ENCODE results near the gene ARHGEF19.
A peak's percentile ranks its signal among the peaks of the same experiment; 100 is the strongest.
"Not testable (repeated sequence)": the region's sequence is repeated elsewhere in the genome, so short reads cannot be mapped to it uniquely, and the experiment has no call there.

ARHGEF19 gene

GRCh38 chr1:16212251-16212961 is at the start of gene ARHGEF19:
Gene ARHGEF19 (minus strand): TSS chr1:16212652. CDS start chr1:16209054, 3,598 bp downstream.
- H3K4me1 ChIP-seq (ENCODE audit: control insufficient read depth, low read depth, low read length), result peaks cover 27% of the 10 kb centered on the region
- peak within 1 kb of the TSS; percentile 80 for H3K27ac ChIP-seq (ENCODE audit: low read length)
- H3K27me3 ChIP-seq (ENCODE audit: control insufficient read depth, insufficient read depth, low read length), result peaks cover 10% of the 10 kb centered on the region
- H3K9me3 ChIP-seq (ENCODE audit: control insufficient read depth, low read depth, low read length), result no peaks in the 10 kb centered on the region
- peak within 1 kb of the TSS; percentile 80 for H3K9ac ChIP-seq (ENCODE audit: low read length)
- H3K4me3 ChIP-seq (ENCODE audit: low read length), result peak within 1 kb of the TSS; percentile 62
- no peaks in the 10 kb centered on the region for H3K36me3 ChIP-seq (ENCODE audit: control insufficient read depth, low read depth, low read length)

GRCh38 chr1:16262067-16262466 is 49.6 kb upstream of the ARHGEF19 start:
- no peak overlapping the region for H3K9ac ChIP-seq (ENCODE audit: low read length)
- H3K27me3 ChIP-seq (ENCODE audit: control insufficient read depth, insufficient read depth, low read length), result no peaks in the 10 kb centered on the region
- no peak overlapping the region for H3K4me3 ChIP-seq (ENCODE audit: low read length)
- H3K4me1 ChIP-seq (ENCODE audit: control insufficient read depth, low read depth, low read length), result no peaks in the 10 kb centered on the region
- no peaks in the 10 kb centered on the region for H3K36me3 ChIP-seq (ENCODE audit: control insufficient read depth, low read depth, low read length)
- H3K27ac ChIP-seq (ENCODE audit: low read length), result no peak overlapping the region
- H3K9me3 ChIP-seq (ENCODE audit: control insufficient read depth, low read depth, low read length), result no peaks in the 10 kb centered on the region

- Histone ChIP-seq H3K27ac (ENCODE audit: low read length) (no peak overlapping the region), H3K4me1 (ENCODE audit: control insufficient read depth, low read depth, low read length) (no peaks in the 10 kb centered on the region), H3K9me3 (ENCODE audit: control insufficient read depth, low read depth, low read length) (no peaks in the 10 kb centered on the region), H3K27me3 (ENCODE audit: control insufficient read depth, insufficient read depth, low read length) (no peaks in the 10 kb centered on the region), H3K4me3 (ENCODE audit: low read length) (no peak overlapping the region), H3K9ac (ENCODE audit: low read length) (no peak overlapping the region), H3K36me3 (ENCODE audit: control insufficient read depth, low read depth, low read length) (no peaks in the 10 kb centered on the region)
These were observed 48.4 kb upstream of the ARHGEF19 start for GRCh38 chr1:16260814-16261213.

- H3K27ac ChIP-seq (ENCODE audit: low read length), result no peak overlapping the region
- H3K4me3 ChIP-seq (ENCODE audit: low read length), result no peak overlapping the region
- peaks cover 3% of the 10 kb centered on the region for H3K36me3 ChIP-seq (ENCODE audit: control insufficient read depth, low read depth, low read length)
- H3K9me3 ChIP-seq (ENCODE audit: control insufficient read depth, low read depth, low read length), result no peaks in the 10 kb centered on the region
- H3K4me1 ChIP-seq (ENCODE audit: control insufficient read depth, low read depth, low read length), result no peaks in the 10 kb centered on the region
- no peak overlapping the region for H3K9ac ChIP-seq (ENCODE audit: low read length)
- H3K27me3 ChIP-seq (ENCODE audit: control insufficient read depth, insufficient read depth, low read length), result no peaks in the 10 kb centered on the region
These were observed 46.2 kb upstream of the ARHGEF19 start for GRCh38 chr1:16258591-16259135.

GRCh38 chr1:16257968-16258367 is 45.5 kb upstream of the ARHGEF19 start:
- Histone ChIP-seq H3K4me1 (ENCODE audit: control insufficient read depth, low read depth, low read length) (no peaks in the 10 kb centered on the region), H3K9me3 (ENCODE audit: control insufficient read depth, low read depth, low read length) (no peaks in the 10 kb centered on the region), H3K9ac (ENCODE audit: low read length) (no peak overlapping the region), H3K27me3 (ENCODE audit: control insufficient read depth, insufficient read depth, low read length) (no peaks in the 10 kb centered on the region), H3K4me3 (ENCODE audit: low read length) (no peak overlapping the region), H3K27ac (ENCODE audit: low read length) (no peak overlapping the region), H3K36me3 (ENCODE audit: control insufficient read depth, low read depth, low read length) (peaks cover 3% of the 10 kb centered on the region)

GRCh38 chr1:16257556-16257955 is 45.1 kb upstream of the ARHGEF19 start:
- H3K4me1 ChIP-seq (ENCODE audit: control insufficient read depth, low read depth, low read length); H3K36me3 ChIP-seq (ENCODE audit: control insufficient read depth, low read depth, low read length); H3K9me3 ChIP-seq (ENCODE audit: control insufficient read depth, low read depth, low read length); H3K4me3 ChIP-seq (ENCODE audit: low read length); H3K27me3 ChIP-seq (ENCODE audit: control insufficient read depth, insufficient read depth, low read length); H3K9ac ChIP-seq (ENCODE audit: low read length); H3K27ac ChIP-seq (ENCODE audit: low read length): not testable (repeated sequence)

- H3K27me3 ChIP-seq (ENCODE audit: control insufficient read depth, insufficient read depth, low read length), result no peaks in the 10 kb centered on the region
- H3K36me3 ChIP-seq (ENCODE audit: control insufficient read depth, low read depth, low read length), result peaks cover 15% of the 10 kb centered on the region
- no peak overlapping the region for H3K4me3 ChIP-seq (ENCODE audit: low read length)
- H3K27ac ChIP-seq (ENCODE audit: low read length), result no peak overlapping the region
- H3K9ac ChIP-seq (ENCODE audit: low read length), result no peak overlapping the region
- H3K9me3 ChIP-seq (ENCODE audit: control insufficient read depth, low read depth, low read length), result no peaks in the 10 kb centered on the region
- no peaks in the 10 kb centered on the region for H3K4me1 ChIP-seq (ENCODE audit: control insufficient read depth, low read depth, low read length)
These were observed 44.0 kb upstream of the ARHGEF19 start for GRCh38 chr1:16256478-16256877.

- Histone ChIP-seq H3K27ac (ENCODE audit: low read length) (no peak overlapping the region), H3K9ac (ENCODE audit: low read length) (no peak overlapping the region), H3K36me3 (ENCODE audit: control insufficient read depth, low read depth, low read length) (peaks cover 26% of the 10 kb centered on the region), H3K27me3 (ENCODE audit: control insufficient read depth, insufficient read depth, low read length) (no peaks in the 10 kb centered on the region), H3K4me1 (ENCODE audit: control insufficient read depth, low read depth, low read length) (no peaks in the 10 kb centered on the region), H3K4me3 (ENCODE audit: low read length) (no peak overlapping the region), H3K9me3 (ENCODE audit: control insufficient read depth, low read depth, low read length) (no peaks in the 10 kb centered on the region)
These were observed 41.9 kb upstream of the ARHGEF19 start for GRCh38 chr1:16254263-16254928.

GRCh38 chr1:16253332-16253922 is 41.0 kb upstream of the ARHGEF19 start:
- no peak overlapping the region for H3K4me3 ChIP-seq (ENCODE audit: low read length)
- no peak overlapping the region for H3K27ac ChIP-seq (ENCODE audit: low read length)
- peaks cover 26% of the 10 kb centered on the region for H3K36me3 ChIP-seq (ENCODE audit: control insufficient read depth, low read depth, low read length)
- H3K27me3 ChIP-seq (ENCODE audit: control insufficient read depth, insufficient read depth, low read length), result no peaks in the 10 kb centered on the region
- H3K9me3 ChIP-seq (ENCODE audit: control insufficient read depth, low read depth, low read length), result no peaks in the 10 kb centered on the region
- no peak overlapping the region for H3K9ac ChIP-seq (ENCODE audit: low read length)
- no peaks in the 10 kb centered on the region for H3K4me1 ChIP-seq (ENCODE audit: control insufficient read depth, low read depth, low read length)

GRCh38 chr1:16252912-16253311 is 40.5 kb upstream of the ARHGEF19 start:
- no peaks in the 10 kb centered on the region for H3K4me1 ChIP-seq (ENCODE audit: control insufficient read depth, low read depth, low read length)
- H3K9ac ChIP-seq (ENCODE audit: low read length), result no peak overlapping the region
- no peaks in the 10 kb centered on the region for H3K27me3 ChIP-seq (ENCODE audit: control insufficient read depth, insufficient read depth, low read length)
- H3K4me3 ChIP-seq (ENCODE audit: low read length), result no peak overlapping the region
- H3K9me3 ChIP-seq (ENCODE audit: control insufficient read depth, low read depth, low read length), result no peaks in the 10 kb centered on the region
- no peak overlapping the region for H3K27ac ChIP-seq (ENCODE audit: low read length)
- peaks cover 26% of the 10 kb centered on the region for H3K36me3 ChIP-seq (ENCODE audit: control insufficient read depth, low read depth, low read length)

GRCh38 chr1:16251381-16251780 is 38.9 kb upstream of the ARHGEF19 start:
- Histone ChIP-seq H3K27me3 (ENCODE audit: control insufficient read depth, insufficient read depth, low read length) (no peaks in the 10 kb centered on the region), H3K9ac (ENCODE audit: low read length) (no peak overlapping the region), H3K27ac (ENCODE audit: low read length) (no peak overlapping the region), H3K36me3 (ENCODE audit: control insufficient read depth, low read depth, low read length) (peaks cover 26% of the 10 kb centered on the region), H3K9me3 (ENCODE audit: control insufficient read depth, low read depth, low read length) (no peaks in the 10 kb centered on the region), H3K4me1 (ENCODE audit: control insufficient read depth, low read depth, low read length) (no peaks in the 10 kb centered on the region), H3K4me3 (ENCODE audit: low read length) (no peak overlapping the region)

All from iPS-18a (cell line).